Ovary (tissue), 9 donors: ENCODE measurements around the gene LIMS1. TPM values are rescaled to one million over a fixed set of nuclear protein-coding genes. Genes with fewer than 3 reads are reported as not detected.

Experiments used
- DNase-seq, 5 donors: peaks; one replicate each; pipeline ENCODE4 v3.0.0-alpha.2; 2019 to 2020
- H3K27ac ChIP-seq, 2 donors: fragments of 200-600 bp; one replicate each; pipeline versions ENCODE4 v1.5.1 to v1.8.0; 2019 to 2022
- H3K27me3 ChIP-seq: fragments of 200-600 bp; one replicate; pipeline ENCODE4 v1.8.0; 2022
- H3K36me3 ChIP-seq: fragments of 200-600 bp; sonication (generic); one replicate; pipeline ENCODE4 v1.5.1; 2019
- H3K4me1 ChIP-seq: one replicate; pipeline ENCODE4 v1.8.1; 2013; ENCODE audit warnings: mild to moderate bottlenecking, moderate library complexity; ENCODE audit not compliant: insufficient read depth
- H3K4me3 ChIP-seq: fragments of 200-600 bp; sonication (generic); one replicate; pipeline ENCODE4 v1.5.1; 2017
- H3K9me3 ChIP-seq, 2 donors: fragments of 200-600 bp in 1 of 2; sonication (generic) in 1 of 2; one replicate each; pipeline versions ENCODE4 v1.5.1 to v1.8.1; 2013 to 2019; ENCODE audit warnings: mild to moderate bottlenecking in 1 of 2, moderate library complexity in 1 of 2
- EP300 ChIP-seq: sonication (generic); formaldehyde crosslinking; IDR thresholded peaks from one replicate; pipeline ENCODE4 v1.6.1; 2017; ENCODE audit warnings: antibody characterized with exemption
- POLR2A ChIP-seq: fragments of 450-650 bp; IDR thresholded peaks from one replicate; pipeline ENCODE4 v1.6.1; 2017; ENCODE audit warnings: antibody characterized with exemption, mild to moderate bottlenecking, moderate library complexity
- WGBS, 3 donors: extraction: QIAGEN DNeasy Blood & Tissue Kit in 1 of 3; methylation state at CpG; one replicate each; pipeline versions ENCODE4 v1.1.5 to v1.1.7; 2013 to 2017; 5-methylcytosine and 5-hydroxymethylcytosine counted together
- intact Hi-C, 4 donors: fragments of 100-400 bp; cut with DNase I; formaldehyde crosslinking; loops; one replicate each; pipeline versions ENCODE4 v1.11.0 to v1.15.1; 2022 to 2023
- polyA plus RNA-seq, 2 donors: library from polyadenylated mRNA; stranded (reverse); fragments of 200-250 nt in 1 of 2; fragments of 350-450 nt in 1 of 2; fragmentation: Illumina TruSeq in 1 of 2; extraction: RNeasy Lipid Tissue Mini Kit (QIAGEN cat#74804) in 1 of 2; gene quantifications; one replicate each; pipeline ENCODE4 v1.2.3, GENCODE V29; 2013 to 2014
- total RNA-seq, 7 donors: library from RNA; depleted of rRNA in 2 of 7; stranded (reverse); fragments of >200 nt in 2 of 7; fragmentation: NEBNext Ultra II Directional in 3 of 7; extraction: Animal tissue kit (Norgen Biotek cat#: 25700) in 3 of 7; gene quantifications; one replicate each; pipeline versions ENCODE4 v1.1.0 to v1.2.4, GENCODE V29; 2016 to 2023
- TF ChIP-seq, protein P1 (sequence below), 3 donors: fragments of 450-650 bp in 2 of 3; fragments of 200-600 bp in 1 of 3; IDR thresholded peaks; one replicate each; pipeline versions ENCODE4 v1.5.1 to v1.8.0; 2016 to 2022; ENCODE audit warnings: antibody characterized with exemption in 3 of 3, mild to moderate bottlenecking in 1 of 3
- donor health status: DM: no; HTN: no; CAD: no; lungs with moderate emphysema.
- donor health status: DM: no; HTN: no; CAD: no.
- donor health status: Bipolar disorder and iron deficiency.
- donor health status: DM: yes; HTN: yes; CAD: no.
- donor health status: DM: no; HTN: no; CAD: no.
- donor health status: DM: yes; HTN: yes; CAD: no.

The LIMS1 gene
- total and polyA plus RNA-seq, 9 donors: 36.2 to 91.1 (median 40.2) TPM

DNA sequence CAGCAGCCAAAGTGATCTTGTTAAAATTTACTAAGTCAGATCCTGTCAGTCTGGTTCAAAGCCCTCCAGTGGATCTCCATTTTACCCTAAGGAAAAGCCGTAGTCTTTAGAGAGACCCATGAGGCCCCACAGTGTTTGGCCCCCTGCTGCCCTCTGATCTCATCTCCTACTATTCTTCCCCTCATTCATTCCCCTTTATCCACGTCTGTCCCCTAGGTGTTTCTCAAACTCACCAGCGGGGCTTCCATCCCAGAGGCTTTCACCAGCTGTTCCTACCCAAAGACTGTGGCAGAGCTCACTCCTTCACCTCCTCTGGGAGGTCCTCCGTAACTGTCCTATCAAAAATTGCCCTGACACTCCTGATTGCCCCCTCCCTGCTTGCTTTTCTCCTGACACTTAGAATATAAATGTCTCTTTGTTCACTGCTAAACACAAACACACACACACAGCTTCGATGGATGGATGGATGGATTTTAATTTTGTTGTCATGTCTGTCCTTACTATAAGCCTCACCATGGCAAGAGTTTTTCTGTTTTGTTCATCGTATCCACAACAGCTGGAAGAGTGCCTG, 26.1 kb downstream of the LIMS1 start:
- H3K4me1 ChIP-seq: peaks cover 7% of the 10 kb centered on the region
- 87 to 89% (median 88%) methylated on average over 6 of the region's 6 CpGs for WGBS, 3 donors

DNA sequence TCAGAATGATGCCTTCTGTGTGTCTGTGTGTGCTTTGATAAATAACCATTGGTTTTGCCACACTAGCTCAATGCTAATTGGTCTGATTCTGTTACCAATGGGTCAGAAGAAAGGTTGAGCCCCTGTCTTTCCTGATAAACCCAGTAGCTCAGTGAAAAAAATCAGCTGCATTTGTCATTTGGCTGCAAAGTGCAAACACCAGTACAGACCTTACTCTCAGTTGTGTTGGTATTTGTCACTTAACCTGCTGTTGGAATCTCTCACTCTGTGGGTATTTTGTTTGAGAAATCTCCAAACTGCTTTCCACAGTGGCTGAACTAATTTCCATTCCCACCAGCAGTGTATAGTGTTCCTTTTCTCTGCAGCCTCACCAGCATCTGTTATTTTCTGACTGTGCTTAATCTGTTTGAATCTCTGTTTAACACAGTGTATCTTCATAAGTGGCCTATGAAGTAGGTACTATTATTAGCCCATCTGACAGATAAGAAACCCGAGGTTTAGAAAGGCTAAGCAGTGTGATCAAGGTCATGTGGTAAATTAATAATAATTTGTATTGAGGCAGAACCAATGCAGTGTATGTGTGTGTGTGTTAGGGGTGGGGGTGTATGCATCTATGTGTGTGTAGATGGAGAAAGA, 26.7 kb downstream of the LIMS1 start:
- no peak for TF ChIP-seq POLR2A
- TF ChIP-seq, protein P1, sequence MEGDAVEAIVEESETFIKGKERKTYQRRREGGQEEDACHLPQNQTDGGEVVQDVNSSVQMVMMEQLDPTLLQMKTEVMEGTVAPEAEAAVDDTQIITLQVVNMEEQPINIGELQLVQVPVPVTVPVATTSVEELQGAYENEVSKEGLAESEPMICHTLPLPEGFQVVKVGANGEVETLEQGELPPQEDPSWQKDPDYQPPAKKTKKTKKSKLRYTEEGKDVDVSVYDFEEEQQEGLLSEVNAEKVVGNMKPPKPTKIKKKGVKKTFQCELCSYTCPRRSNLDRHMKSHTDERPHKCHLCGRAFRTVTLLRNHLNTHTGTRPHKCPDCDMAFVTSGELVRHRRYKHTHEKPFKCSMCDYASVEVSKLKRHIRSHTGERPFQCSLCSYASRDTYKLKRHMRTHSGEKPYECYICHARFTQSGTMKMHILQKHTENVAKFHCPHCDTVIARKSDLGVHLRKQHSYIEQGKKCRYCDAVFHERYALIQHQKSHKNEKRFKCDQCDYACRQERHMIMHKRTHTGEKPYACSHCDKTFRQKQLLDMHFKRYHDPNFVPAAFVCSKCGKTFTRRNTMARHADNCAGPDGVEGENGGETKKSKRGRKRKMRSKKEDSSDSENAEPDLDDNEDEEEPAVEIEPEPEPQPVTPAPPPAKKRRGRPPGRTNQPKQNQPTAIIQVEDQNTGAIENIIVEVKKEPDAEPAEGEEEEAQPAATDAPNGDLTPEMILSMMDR (IDR thresholded peaks at IDR 0.05): no peak
- TF ChIP-seq EP300: no peak
- 4 to 18% (median 7%) methylated on average over 1 of the region's 1 CpG for WGBS, 3 donors
- H3K27ac ChIP-seq: no peak overlapping the region
- no peaks in the 10 kb centered on the region for H3K27me3 ChIP-seq
- intact Hi-C loops: no loop called here
- H3K9me3 ChIP-seq: no peaks in the 10 kb centered on the region
- no peaks in the 10 kb centered on the region for H3K36me3 ChIP-seq
- H3K4me1 ChIP-seq: peaks cover 7% of the 10 kb centered on the region
- DNase-seq: no peak
- H3K4me3 ChIP-seq: no peak overlapping the region

More for the DNA sequence above, 26.1 kb downstream of the LIMS1 start:
- intact Hi-C loops: no loop called here
- Histone ChIP-seq H3K36me3 (no peaks in the 10 kb centered on the region), H3K9me3 (no peaks in the 10 kb centered on the region), H3K27ac (no peak overlapping the region), H3K4me3 (no peak overlapping the region), H3K27me3 (no peaks in the 10 kb centered on the region)
- DNase-seq: no peak
- TF ChIP-seq POLR2A: no peak
- TF ChIP-seq, protein P1 (IDR thresholded peaks at IDR 0.05): no peak
- no peak for TF ChIP-seq EP300

DNA sequence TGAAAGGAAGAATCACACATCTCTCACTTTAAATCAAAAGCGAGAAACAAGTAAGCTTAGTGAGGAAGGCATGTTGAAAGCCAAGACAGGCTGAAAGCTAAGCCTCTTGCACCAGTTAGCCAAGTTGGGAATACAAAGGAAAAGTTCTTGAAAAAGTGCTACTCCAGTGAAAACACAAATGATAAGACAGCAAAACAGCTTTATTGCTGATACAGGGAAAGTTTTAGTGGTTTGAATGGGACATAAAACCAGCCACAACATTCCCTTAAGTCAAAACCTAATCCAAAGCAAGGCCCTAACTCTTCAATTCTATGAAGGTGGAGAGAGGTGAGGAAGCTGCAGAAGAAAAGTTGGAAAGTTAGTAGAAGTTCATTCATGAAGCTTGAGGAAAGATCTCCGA, 28.0 kb downstream of the LIMS1 start:
- H3K27ac ChIP-seq: no peak overlapping the region
- H3K27me3 ChIP-seq: no peaks in the 10 kb centered on the region
- no peaks in the 10 kb centered on the region for H3K9me3 ChIP-seq
- no peaks in the 10 kb centered on the region for H3K36me3 ChIP-seq
- no peak for DNase-seq
- no peak overlapping the region for H3K4me3 ChIP-seq
- WGBS, 3 donors: 65 to 89% (median 73%) methylated on average over 2 of the region's 2 CpGs
- intact Hi-C loops: no loop called here
- TF ChIP-seq, protein P1 (IDR thresholded peaks at IDR 0.05): no peak
- TF ChIP-seq EP300: no peak
- no peak for TF ChIP-seq POLR2A
- H3K4me1 ChIP-seq: peaks cover 7% of the 10 kb centered on the region

DNA sequence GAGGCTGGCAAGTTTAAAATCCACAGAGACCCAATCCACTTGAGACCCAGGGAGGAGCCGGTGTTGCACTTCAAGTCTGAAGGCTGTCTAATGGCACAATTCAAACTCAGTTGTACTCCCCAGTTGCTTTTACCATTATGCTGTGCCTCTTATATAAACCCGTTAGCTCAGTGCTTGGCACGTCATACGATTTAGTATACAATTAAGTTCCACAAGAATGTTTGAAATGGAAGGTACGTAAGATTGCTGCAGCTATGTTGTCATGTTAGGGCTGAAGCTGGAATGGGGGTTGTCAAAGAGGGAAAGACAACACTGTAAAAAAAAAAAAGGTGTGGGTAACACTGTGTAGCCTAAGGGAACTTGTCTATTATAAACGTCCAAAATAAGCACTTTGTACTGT, 30.2 kb downstream of the LIMS1 start:
- no peak for DNase-seq
- Histone ChIP-seq H3K4me3 (no peak overlapping the region), H3K27ac (no peak overlapping the region), H3K4me1 (peaks cover 7% of the 10 kb centered on the region), H3K27me3 (no peaks in the 10 kb centered on the region), H3K36me3 (no peaks in the 10 kb centered on the region), H3K9me3 (no peaks in the 10 kb centered on the region)
- TF ChIP-seq, protein P1 (IDR thresholded peaks at IDR 0.05): no peak
- no peak for TF ChIP-seq EP300
- no peak for TF ChIP-seq POLR2A
- intact Hi-C loops: no loop called here
- 80 to 84% (median 80%) methylated on average over 6 of the region's 6 CpGs for WGBS, 3 donors
